C4-2B (cell line): ENCODE results near the gene RBPJL.

Experiments
- CTCF ChIP-seq: fragments of 450-650 bp; conservative IDR thresholded peaks from 2 replicates; pipeline ENCODE4 v1.5.1; 2017; ENCODE audit warnings: mild to moderate bottlenecking
- ZFX ChIP-seq: fragments of 450-650 bp; IDR thresholded peaks from 2 replicates; pipeline ENCODE4 v1.6.1; 2017

DNA sequence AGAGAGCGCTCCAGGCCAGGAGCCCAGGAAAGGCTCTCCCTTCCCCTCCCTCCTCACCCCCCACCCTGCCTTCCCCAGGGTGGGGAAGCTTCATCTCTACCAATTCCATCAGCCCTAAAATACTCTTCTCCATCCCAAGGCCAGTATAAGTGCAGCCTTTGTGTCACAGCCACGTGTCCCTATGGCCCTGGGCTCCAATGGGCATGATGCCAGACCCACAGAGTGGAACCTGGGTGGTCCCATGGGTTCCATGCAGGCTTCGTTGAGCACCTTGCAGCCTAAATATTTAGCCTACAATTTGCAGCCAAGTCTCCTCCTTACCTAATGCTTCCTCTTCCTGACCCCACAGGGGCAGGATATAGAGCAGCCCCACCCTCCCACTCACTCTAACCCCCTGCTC lies 2.4 kb downstream of the RBPJL start:
- no peak for TF ChIP-seq CTCF
- TF ChIP-seq ZFX = no peak
